H1 (cell line): ENCODE data around the gene BNC2. TPM values are rescaled to one million over a fixed set of nuclear protein-coding genes. Genes with fewer than 3 reads are reported as not detected.

Experiments used
- CTCF ChIA-PET: fragments of 300-600 bp; sonication (Branson Sonifier 250); formaldehyde crosslinking; loops from one replicate; lab custom pipeline; 2021; ENCODE audit not compliant: partially characterized antibody; lab: Charles Lee
- POLR2A ChIA-PET: fragments of 300-600 bp; sonication (Branson Sonifier 250); formaldehyde crosslinking; loops from one replicate; lab custom pipeline; 2021; ENCODE audit warnings: inconsistent platforms; ENCODE audit not compliant: partially characterized antibody; lab: Charles Lee
- DNase-seq, 2 experiments: peaks; one replicate each; pipeline versions ENCODE4 v3.0.0 to v3.0.0-alpha.2; 2010 to 2022; ENCODE audit warnings: low spot score in 2 of 2, low read depth in 1 of 2, mixed read lengths in 1 of 2
- FAIRE-seq: peaks from 2 replicates; lab custom pipeline; 2011; peaks lifted over from hg19 to GRCh38; lab: Jason Lieb, UNC
- H2AFZ ChIP-seq: 2 replicates; pipeline ENCODE4 v1.8.1; 2012; ENCODE audit warnings: low read length, inconsistent platforms
- H2AK5ac ChIP-seq: 2 replicates; pipeline ENCODE4 v1.6.1; 2013; ENCODE audit warnings: low read depth, low read length
- H2BK120ac ChIP-seq: replicated peaks from 2 replicates; pipeline ENCODE3; 2013; ENCODE audit warnings: low read depth, low read length, inconsistent platforms
- H2BK12ac ChIP-seq: 2 replicates; pipeline ENCODE4 v1.6.1; 2013; ENCODE audit warnings: low read depth, low read length
- H2BK15ac ChIP-seq: 2 replicates; pipeline ENCODE4 v1.6.1; 2013; ENCODE audit warnings: low read length
- H2BK20ac ChIP-seq: 2 replicates; pipeline ENCODE4 v1.6.1; 2013; ENCODE audit warnings: low read length
- H2BK5ac ChIP-seq: 2 replicates; pipeline ENCODE4 v1.6.1; 2013; ENCODE audit warnings: low read depth, low read length
- H3K14ac ChIP-seq: 2 replicates; pipeline ENCODE4 v1.6.1; 2013; ENCODE audit warnings: inconsistent platforms; ENCODE audit not compliant: insufficient read length
- H3K18ac ChIP-seq: 2 replicates; pipeline ENCODE4 v1.6.1; 2013; ENCODE audit warnings: low read length; ENCODE audit errors: extremely low read depth
- H3K23ac ChIP-seq: 2 replicates; pipeline ENCODE4 v1.6.1; 2013; ENCODE audit warnings: inconsistent platforms; ENCODE audit not compliant: insufficient read length
- H3K23me2 ChIP-seq: 2 replicates; pipeline ENCODE4 v1.6.1; 2013; ENCODE audit warnings: low read depth, low read length
- H3K27ac ChIP-seq: 2 replicates; pipeline ENCODE4 v1.6.1; 2011; ENCODE audit warnings: low read depth, low read length, inconsistent platforms
- H3K27me3 ChIP-seq, 4 experiments: replicated peaks in 1 of 4; 1 replicate in 1 of 4; 2 replicates in 3 of 4; pipeline versions ENCODE4 v1.6.1 to v1.8.1; 2011 to 2013; ENCODE audit warnings: low read length in 3 of 4, mild to moderate bottlenecking in 3 of 4, inconsistent platforms in 2 of 4, mixed read lengths in 2 of 4, moderate library complexity in 1 of 4; ENCODE audit not compliant: control insufficient read depth in 3 of 4, insufficient read depth in 3 of 4; ENCODE audit errors: extremely low read depth in 1 of 4
- H3K36me3 ChIP-seq, 4 experiments: 2 replicates each; pipeline versions ENCODE4 v1.6.1 to v1.8.1; 2011 to 2013; ENCODE audit warnings: mild to moderate bottlenecking in 4 of 4, low read length in 3 of 4, moderate library complexity in 2 of 4, control low read depth in 1 of 4, inconsistent platforms in 1 of 4; ENCODE audit not compliant: insufficient read depth in 4 of 4, control insufficient read depth in 2 of 4
- H3K4ac ChIP-seq: replicated peaks from 2 replicates; pipeline ENCODE3; 2013; ENCODE audit warnings: low read length, low read depth, mixed read lengths, inconsistent platforms; ENCODE audit not compliant: insufficient read length
- H3K4me1 ChIP-seq, 4 experiments: replicated peaks in 1 of 4; 1 replicate in 1 of 4; 2 replicates in 3 of 4; pipeline versions ENCODE4 v1.6.1 to v1.8.1; 2011 to 2013; ENCODE audit warnings: low read length in 3 of 4, inconsistent platforms in 2 of 4, mixed read lengths in 1 of 4; ENCODE audit not compliant: insufficient read depth in 4 of 4, control insufficient read depth in 3 of 4
- H3K4me2 ChIP-seq, 2 experiments: 2 replicates each; pipeline versions ENCODE4 v1.6.1 to v1.8.1; 2011 to 2013; ENCODE audit warnings: low read depth in 2 of 2, low read length in 2 of 2, control low read depth in 1 of 2, inconsistent platforms in 1 of 2, mild to moderate bottlenecking in 1 of 2; ENCODE audit not compliant: insufficient read depth in 1 of 2
- H3K4me3 ChIP-seq, 4 experiments: fragments of 200-600, 300-600 bp in 1 of 4; sonication (generic), shearing (Covaris generic), sonication (Bioruptor Twin) in 1 of 4; 2 replicates each; pipeline versions ENCODE4 v1.5.1 to v1.8.1; 2011 to 2016; ENCODE audit warnings: low read length in 4 of 4, low read depth in 3 of 4, control low read depth in 2 of 4, inconsistent platforms in 2 of 4, mild to moderate bottlenecking in 2 of 4, mixed read lengths in 1 of 4, moderate library complexity in 1 of 4; ENCODE audit not compliant: insufficient read depth in 2 of 4; ENCODE audit errors: extremely low read depth in 1 of 4
- H3K56ac ChIP-seq: replicated peaks from 2 replicates; pipeline ENCODE3; 2013; ENCODE audit warnings: low read depth, mild to moderate bottlenecking, mixed read lengths, low read length, inconsistent platforms; ENCODE audit not compliant: insufficient read length
- H3K79me1 ChIP-seq: 2 replicates; pipeline ENCODE4 v1.6.1; 2013; ENCODE audit warnings: low read depth, low read length, control low read depth
- H3K79me2 ChIP-seq, 2 experiments: 2 replicates each; pipeline versions ENCODE4 v1.6.1 to v1.8.1; 2012 to 2013; ENCODE audit warnings: low read length in 2 of 2, mild to moderate bottlenecking in 2 of 2, inconsistent platforms in 1 of 2; ENCODE audit not compliant: insufficient read depth in 2 of 2, control insufficient read depth in 1 of 2
- H3K9ac ChIP-seq, 4 experiments: replicated peaks in 1 of 4; 1 replicate in 1 of 4; 2 replicates in 3 of 4; pipeline versions ENCODE4 v1.6.1 to v1.8.1; 2011 to 2013; ENCODE audit warnings: low read depth in 3 of 4, low read length in 3 of 4, control low read depth in 2 of 4, mild to moderate bottlenecking in 2 of 4, moderate library complexity in 2 of 4, inconsistent platforms in 1 of 4; ENCODE audit errors: extremely low read depth in 1 of 4
- H3K9me3 ChIP-seq, 2 experiments: 2 replicates each; pipeline versions ENCODE4 v1.6.1 to v1.8.1; 2012 to 2013; ENCODE audit warnings: mild to moderate bottlenecking in 2 of 2, moderate library complexity in 2 of 2, control low read depth in 1 of 2, inconsistent platforms in 1 of 2, low read depth in 1 of 2, low read length in 1 of 2, mixed read lengths in 1 of 2; ENCODE audit not compliant: insufficient read depth in 2 of 2
- H4K20me1 ChIP-seq, 2 experiments: replicated peaks in 1 of 2; 2 replicates each; pipeline versions ENCODE3 to v1.8.1; 2011 to 2013; ENCODE audit warnings: inconsistent platforms in 2 of 2, low read length in 2 of 2, mild to moderate bottlenecking in 1 of 2; ENCODE audit not compliant: insufficient read depth in 2 of 2, control insufficient read depth in 1 of 2
- H4K5ac ChIP-seq: 2 replicates; pipeline ENCODE4 v1.6.1; 2013; ENCODE audit warnings: low read length, low read depth, mixed read lengths, inconsistent platforms; ENCODE audit not compliant: insufficient read length
- H4K8ac ChIP-seq: 2 replicates; pipeline ENCODE4 v1.8.0; 2013; ENCODE audit warnings: mild to moderate bottlenecking, moderate library complexity, low read length, inconsistent platforms; ENCODE audit not compliant: insufficient read depth; ENCODE audit errors: extremely low read depth
- H4K91ac ChIP-seq: replicated peaks from 2 replicates; pipeline ENCODE3; 2013; ENCODE audit warnings: low read length, mixed read lengths, inconsistent platforms; ENCODE audit not compliant: insufficient read length
- ATF3 ChIP-seq: IDR thresholded peaks from 2 replicates; pipeline ENCODE4 v1.6.1; 2011; ENCODE audit warnings: low read depth, mild to moderate bottlenecking, low read length; ENCODE audit not compliant: insufficient read depth
- CEBPB ChIP-seq: IDR thresholded peaks from 2 replicates; pipeline ENCODE4 v1.6.1; 2012; ENCODE audit warnings: low read depth, low read length
- HDAC2 ChIP-seq, 2 experiments: fragments of 300-600 bp in 1 of 2; sonication (generic) in 1 of 2; IDR thresholded peaks; 2 replicates each; pipeline ENCODE4 v1.6.1; 2011 to 2012; ENCODE audit warnings: low read depth in 2 of 2, low read length in 2 of 2, mild to moderate bottlenecking in 2 of 2, moderate library complexity in 2 of 2, borderline replicate concordance in 1 of 2, inconsistent platforms in 1 of 2
- JUN ChIP-seq: IDR thresholded peaks from 2 replicates; pipeline ENCODE4 v1.6.1; 2011; ENCODE audit warnings: low read depth, mild to moderate bottlenecking, improper control_type of control experiment, low read length
- POLR2A ChIP-seq, 2 experiments: IDR thresholded peaks; 1 replicate in 1 of 2; 2 replicates in 1 of 2; pipeline ENCODE4 v1.6.1; 2011; ENCODE audit warnings: low read depth in 2 of 2, low read length in 2 of 2, mild to moderate bottlenecking in 2 of 2; ENCODE audit errors: control extremely low read depth in 1 of 2
- POU5F1 ChIP-seq: IDR thresholded peaks from 2 replicates; pipeline ENCODE4 v1.6.1; 2011; ENCODE audit warnings: low read depth, mild to moderate bottlenecking, low read length, moderate library complexity
- SAP30 ChIP-seq: fragments of 300-600 bp; sonication (generic); IDR thresholded peaks from 2 replicates; pipeline ENCODE4 v1.7.1; 2012; ENCODE audit warnings: low read length, moderate library complexity, mild to moderate bottlenecking, inconsistent platforms; ENCODE audit not compliant: insufficient read depth, insufficient replicate concordance
- TCF12 ChIP-seq: IDR thresholded peaks from 2 replicates; pipeline ENCODE4 v1.6.1; 2011; ENCODE audit warnings: low read depth, mild to moderate bottlenecking, low read length
- USF2 ChIP-seq: IDR thresholded peaks from 2 replicates; pipeline ENCODE4 v1.6.1; 2011; ENCODE audit warnings: low read length, improper control_type of control experiment
- ZNF274 ChIP-seq: IDR thresholded peaks from 2 replicates; pipeline ENCODE4 v1.7.0; 2012; ENCODE audit warnings: low read length, borderline replicate concordance; ENCODE audit errors: extremely low read depth
- WGBS, 2 experiments: shearing (Covaris generic) in 1 of 2; methylation state at CpG; one replicate each; pipeline versions ENCODE4 v1.1.6 to v1.1.7; 2013 to 2015; ENCODE audit warnings: low lambda C conversion rate in 2 of 2, mixed read lengths in 2 of 2, inconsistent platforms in 1 of 2, low coverage in 1 of 2, missing lambda C conversion rate in 1 of 2; ENCODE audit not compliant: insufficient replicate concordance in 2 of 2, insufficient coverage in 1 of 2, insufficient read length in 1 of 2; ENCODE audit errors: extremely low coverage in 1 of 2, missing lambda C conversion rate in 1 of 2; 5-methylcytosine and 5-hydroxymethylcytosine counted together
- polyA plus RNA-seq, 7 experiments: library from polyadenylated mRNA; depleted of rRNA in 3 of 7; stranded (reverse) in 5 of 7; unstranded in 2 of 7; fragments of >200 nt in 5 of 7; fragments of 200-250 nt in 2 of 7; gene quantifications; 1 replicate in 5 of 7; 2 replicates in 1 of 7; 4 replicates in 1 of 7; pipeline versions ENCODE4 v1.2.1 to v1.2.3, GENCODE V29; 2011 to 2013; ENCODE audit warnings: missing spikeins in 2 of 7, mixed read lengths in 2 of 7
- total RNA-seq: library from RNA; stranded (reverse); fragmentation: NEBNext Ultra II Directional; extraction: Animal tissue kit (Norgen Biotek cat#: 25700); gene quantifications from 2 replicates; pipeline ENCODE4 v1.2.1, GENCODE V29; 2021

The BNC2 gene
- total and polyA plus RNA-seq, 2 of the 8 experiments (the other 6 are each of a cell fraction or from before 2014, with no cell fraction given): 16.0 to 26.8 TPM

- no peaks in the 10 kb centered on the region for H3K36me3 ChIP-seq
- no peak overlapping the region; the same call in 1 of the 2 replicates for H4K8ac ChIP-seq
- H2BK12ac ChIP-seq: 0 out of 2 replicates have a peak overlapping the region, but pooled peaks have one; percentile 42
- no peaks in the 10 kb centered on the region for H3K27me3 ChIP-seq
- no peak overlapping the region for H2BK5ac ChIP-seq
- H3K4me1 ChIP-seq: peaks cover 2 to 17% (median 7%) of the 10 kb centered on the region in 4 experiments; a peak in 5 of 7 replicates
- no peaks in the 10 kb centered on the region for H4K20me1 ChIP-seq
- peaks cover 6% of the 10 kb centered on the region; the same call in 1 of the 2 replicates for H3K23me2 ChIP-seq
- no peak overlapping the region for H2BK20ac ChIP-seq
- no peak overlapping the region for H3K56ac ChIP-seq
- H3K4ac ChIP-seq: no peak overlapping the region
- H3K79me2 ChIP-seq: peaks cover 0 to 49% of the 10 kb centered on the region in 2 experiments; a peak in 3 of 4 replicates
- H3K27ac ChIP-seq: no peak overlapping the region
- WGBS, 2 experiments: 1% methylated on average over 33 of the region's 58 CpGs; no CpG with 5 or more reads in 1 of the 2 experiments
- H3K14ac ChIP-seq: no peak overlapping the region
- H3K9me3 ChIP-seq: no peaks in the 10 kb centered on the region
- H2AFZ ChIP-seq: 0 out of 2 replicates have a peak overlapping the region, but pooled peaks have one; percentile 0
- H4K5ac ChIP-seq: no peak overlapping the region
- H2BK120ac ChIP-seq: no peak overlapping the region
- ChIA-PET CTCF (no interaction called here), POLR2A (interaction anchor here (0.8 to 1.1 kb wide), 3 partner anchors 27 to 162 kb away, joined by 3 to 4 read pairs (median 3); no protein-coding TSS in a partner anchor)
- no peak overlapping the region for H3K23ac ChIP-seq
- H2BK15ac ChIP-seq: no peak overlapping the region
- no peaks in the 10 kb centered on the region for H3K79me1 ChIP-seq
- peak in 1 of 2 experiments; percentile 56 for DNase-seq
- H3K18ac ChIP-seq: peak overlapping the region; percentile 91; the same call in 1 of the 2 replicates
- no peak overlapping the region for H4K91ac ChIP-seq
- peak overlapping the region in 3 of 4 experiments; percentile 20 to 52 (median 35); a peak in 4 of 7 replicates for H3K9ac ChIP-seq
- no peak overlapping the region for H2AK5ac ChIP-seq
- no peak for FAIRE-seq
- peak overlapping the region; percentile 86 to 99 for H3K4me2 ChIP-seq
- peak overlapping the region; percentile 79 to 99 (median 90) for H3K4me3 ChIP-seq
- TF ChIP-seq JUN (no peak), SAP30 (peak; percentile 15), POU5F1 (no peak), HDAC2 (IDR thresholded peaks at IDR 0.05; ENCODE audit: borderline replicate concordance in 1 of 2, low read depth in 2 of 2, low read length in 2 of 2) (0 out of 4 replicates have a peak, but pooled peaks of 1 of the 2 experiments have one; percentile 45), USF2 (no peak), ATF3 (no peak), CEBPB (no peak), POLR2A (IDR thresholded peaks at IDR 0.05; ENCODE audit: control extremely low read depth in 1 of 2, low read depth in 2 of 2, low read length in 2 of 2) (no peak), ZNF274 (no peak), TCF12 (no peak)
Measured at GRCh38 chr9:16869882-16870595, 431 bp downstream of the BNC2 start.
